Lung (tissue), 12 donors: Measurements from ENCODE around the gene ELP4. TPM values are rescaled to one million over a fixed set of nuclear protein-coding genes. Genes with fewer than 3 reads are reported as not detected.

Experiments used
- ATAC-seq: fragments of 200-7000 bp; cut with Tn5 transposase; one replicate; pipeline ENCODE4 v1.9.1; 2020; ENCODE audit warnings: moderate number of reproducible peaks; ENCODE audit not compliant: insufficient read depth, low FRiP score
- DNase-seq, 3 donors: peaks; one replicate each; pipeline ENCODE4 v3.0.0-alpha.2; 2013 to 2017
- H3K27ac ChIP-seq, 2 donors: one replicate each; pipeline ENCODE4 v1.5.1; 2013; ENCODE audit warnings: mild to moderate bottlenecking in 2 of 2, moderate library complexity in 2 of 2, control low read depth in 1 of 2, inconsistent platforms in 1 of 2, low read depth in 1 of 2, low read length in 1 of 2
- H3K27me3 ChIP-seq, 3 donors: one replicate each; pipeline ENCODE4 v1.5.1; 2013; ENCODE audit warnings: low read length in 2 of 3; ENCODE audit not compliant: control insufficient read depth in 3 of 3, insufficient read depth in 3 of 3
- H3K36me3 ChIP-seq, 4 donors: one replicate each; pipeline ENCODE4 v1.5.1; 2013; ENCODE audit warnings: low read length in 4 of 4, mild to moderate bottlenecking in 1 of 4, moderate library complexity in 1 of 4; ENCODE audit not compliant: control insufficient read depth in 4 of 4, insufficient read depth in 4 of 4
- H3K4me1 ChIP-seq, 5 donors: one replicate each; pipeline ENCODE4 v1.5.1; 2013; ENCODE audit warnings: low read length in 5 of 5, mild to moderate bottlenecking in 2 of 5, moderate library complexity in 1 of 5; ENCODE audit not compliant: control insufficient read depth in 5 of 5, insufficient read depth in 5 of 5
- H3K4me3 ChIP-seq: one replicate; pipeline ENCODE4 v1.5.1; 2013; ENCODE audit warnings: mild to moderate bottlenecking, control low read depth, moderate library complexity
- H3K9ac ChIP-seq, 2 donors: one replicate each; pipeline ENCODE4 v1.5.1; 2013; ENCODE audit warnings: low read length in 2 of 2, control low read depth in 1 of 2; ENCODE audit not compliant: insufficient read depth in 1 of 2
- H3K9me3 ChIP-seq, 4 donors: one replicate each; pipeline ENCODE4 v1.5.1; 2013; ENCODE audit warnings: low read length in 3 of 4, mild to moderate bottlenecking in 1 of 4, moderate library complexity in 1 of 4; ENCODE audit not compliant: control insufficient read depth in 4 of 4, insufficient read depth in 3 of 4
- WGBS, 2 donors: extraction: QIAGEN DNeasy Blood & Tissue Kit; methylation state at CpG; one replicate each; pipeline ENCODE4 v1.1.7; 2013; 5-methylcytosine and 5-hydroxymethylcytosine counted together
- polyA plus RNA-seq, 2 donors: library from polyadenylated mRNA; stranded (reverse); fragments of 200-250 nt; gene quantifications; one replicate each; pipeline ENCODE4 v1.2.1, GENCODE V29; 2013
- total RNA-seq, 2 donors: library from RNA; depleted of rRNA in 1 of 2; stranded (reverse); fragments of >200 nt in 1 of 2; gene quantifications; one replicate each; pipeline ENCODE4 v1.2.1, GENCODE V29; 2014 to 2021
- TF ChIP-seq, protein P1 (sequence below): IDR thresholded peaks from 2 replicates; pipeline ENCODE4 v1.5.1; 2012; ENCODE audit warnings: mild to moderate bottlenecking; ENCODE audit errors: control extremely low read depth, extremely low read depth
- donor health status: control.
- donor health status: control.
- donor health status: Bipolar disorder and iron deficiency.
- donor health status: healthy.
- donor health status: DM: yes; HTN: yes; CAD: no.

The ELP4 gene
- total and polyA plus RNA-seq, 4 donors = 7.7 to 47.8 (median 13.7) TPM

- Histone ChIP-seq H3K9ac (no peak overlapping the region), H3K4me1 (peaks cover 0 to 5% (median 0%) of the 10 kb centered on the region in 5 donors), H3K9me3 (peaks cover 0 to 3% (median 0%) of the 10 kb centered on the region in 4 donors), H3K27me3 (peaks cover 13 to 81% (median 13%) of the 10 kb centered on the region in 3 donors), H3K36me3 (peaks cover 0 to 2% (median 0%) of the 10 kb centered on the region in 4 donors), H3K4me3 (no peak overlapping the region), H3K27ac (no peak overlapping the region)
- TF ChIP-seq, protein P1, sequence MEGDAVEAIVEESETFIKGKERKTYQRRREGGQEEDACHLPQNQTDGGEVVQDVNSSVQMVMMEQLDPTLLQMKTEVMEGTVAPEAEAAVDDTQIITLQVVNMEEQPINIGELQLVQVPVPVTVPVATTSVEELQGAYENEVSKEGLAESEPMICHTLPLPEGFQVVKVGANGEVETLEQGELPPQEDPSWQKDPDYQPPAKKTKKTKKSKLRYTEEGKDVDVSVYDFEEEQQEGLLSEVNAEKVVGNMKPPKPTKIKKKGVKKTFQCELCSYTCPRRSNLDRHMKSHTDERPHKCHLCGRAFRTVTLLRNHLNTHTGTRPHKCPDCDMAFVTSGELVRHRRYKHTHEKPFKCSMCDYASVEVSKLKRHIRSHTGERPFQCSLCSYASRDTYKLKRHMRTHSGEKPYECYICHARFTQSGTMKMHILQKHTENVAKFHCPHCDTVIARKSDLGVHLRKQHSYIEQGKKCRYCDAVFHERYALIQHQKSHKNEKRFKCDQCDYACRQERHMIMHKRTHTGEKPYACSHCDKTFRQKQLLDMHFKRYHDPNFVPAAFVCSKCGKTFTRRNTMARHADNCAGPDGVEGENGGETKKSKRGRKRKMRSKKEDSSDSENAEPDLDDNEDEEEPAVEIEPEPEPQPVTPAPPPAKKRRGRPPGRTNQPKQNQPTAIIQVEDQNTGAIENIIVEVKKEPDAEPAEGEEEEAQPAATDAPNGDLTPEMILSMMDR = no peak
- DNase-seq (peak in 2 of 3 donors; percentile 65 to 77), ATAC-seq (no peak)
- 80 to 83% methylated on average over 2 of the region's 2 CpGs for WGBS, 2 donors
These were observed 282.5 kb downstream of the ELP4 start for GRCh38 chr11:31792036-31792435.

DNA sequence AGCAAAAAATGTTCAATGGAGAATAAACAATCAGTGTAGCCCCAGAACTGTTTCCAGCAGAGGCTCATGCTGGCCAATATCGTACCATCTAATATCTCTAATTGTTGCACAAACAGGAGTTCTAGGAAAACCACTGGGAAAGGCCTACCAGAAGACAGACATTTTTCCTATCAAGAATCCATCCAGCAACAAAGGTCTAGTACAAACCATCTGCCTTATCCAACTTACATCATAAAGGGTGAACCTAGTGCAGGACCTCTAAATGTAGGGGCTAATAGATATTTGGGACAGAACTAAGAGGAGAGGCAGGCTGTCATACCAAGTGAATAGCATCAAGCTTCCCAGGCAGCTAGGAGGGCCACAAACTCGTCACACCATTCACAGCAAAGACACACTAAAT is 282.9 kb downstream of the ELP4 start:
- H3K4me1 ChIP-seq = peaks cover 0 to 7% (median 0%) of the 10 kb centered on the region in 5 donors
- peaks cover 13 to 81% (median 17%) of the 10 kb centered on the region in 3 donors for H3K27me3 ChIP-seq
- no peak overlapping the region for H3K4me3 ChIP-seq
- ATAC-seq = no peak
- 85 to 92% methylated on average over 2 of the region's 2 CpGs for WGBS, 2 donors
- peaks cover 0 to 3% (median 0%) of the 10 kb centered on the region in 4 donors for H3K9me3 ChIP-seq
- H3K9ac ChIP-seq = no peak overlapping the region
- no peak overlapping the region for H3K27ac ChIP-seq
- no peak for DNase-seq
- H3K36me3 ChIP-seq = no peaks in the 10 kb centered on the region
- TF ChIP-seq, protein P1 = no peak

- ATAC-seq (no peak), DNase-seq (no peak)
- H3K27ac ChIP-seq = no peak overlapping the region
- no peak overlapping the region for H3K4me3 ChIP-seq
- peaks cover 0 to 3% (median 0%) of the 10 kb centered on the region in 4 donors for H3K9me3 ChIP-seq
- TF ChIP-seq, protein P1 = no peak
- H3K4me1 ChIP-seq = peaks cover 0 to 12% (median 2%) of the 10 kb centered on the region in 5 donors
- no peak overlapping the region for H3K9ac ChIP-seq
- WGBS, 2 donors = 94% methylated on average over 10 of the region's 10 CpGs
- no peaks in the 10 kb centered on the region for H3K36me3 ChIP-seq
- H3K27me3 ChIP-seq = peaks cover 13 to 83% (median 24%) of the 10 kb centered on the region in 3 donors
These were observed 283.7 kb downstream of the ELP4 start for GRCh38 chr11:31793264-31793663.

GRCh38 chr11:31794548-31794947 is 285.0 kb downstream of the ELP4 start:
- TF ChIP-seq, protein P1 = no peak
- H3K9me3 ChIP-seq = peaks cover 0 to 8% (median 0%) of the 10 kb centered on the region in 4 donors
- ATAC-seq (no peak), DNase-seq (no peak)
- peaks cover 0 to 24% (median 12%) of the 10 kb centered on the region in 5 donors for H3K4me1 ChIP-seq
- H3K4me3 ChIP-seq = no peak overlapping the region
- WGBS, 2 donors = 73 to 74% methylated on average over 4 of the region's 4 CpGs
- no peak overlapping the region for H3K27ac ChIP-seq
- H3K27me3 ChIP-seq = peaks cover 18 to 93% (median 35%) of the 10 kb centered on the region in 3 donors
- no peak overlapping the region for H3K9ac ChIP-seq
- H3K36me3 ChIP-seq = no peaks in the 10 kb centered on the region
